Measurements from ENCODE around the gene POLR1A.

The POLR1A gene

GRCh38 chr2:85971366-85971765, 134.3 kb downstream of the POLR1A start:
- H2AFZ ChIP-seq (ENCODE audit: low read depth, low read length): no peak overlapping the region
- no peaks in the 10 kb centered on the region for H3K9me3 ChIP-seq (ENCODE audit: low read length)
- no peaks in the 10 kb centered on the region for H3K36me3 ChIP-seq (ENCODE audit: insufficient read depth, low read length)
- no peaks in the 10 kb centered on the region for H3K4me1 ChIP-seq (ENCODE audit: insufficient read depth, low read length)
- no peaks in the 10 kb centered on the region for H3K27me3 ChIP-seq (ENCODE audit: insufficient read depth, low read length)
- no peak overlapping the region for H3K4me3 ChIP-seq (ENCODE audit: low read length)
